ENCODE results near the gene SLC30A2.

- no peak for TF ChIP-seq CTCF (conservative IDR thresholded peaks at IDR 0.05; ENCODE audit: low read depth in 2 of 2)
- TF ChIP-seq EZH2phosphoT487 (IDR thresholded peaks at IDR 0.05; ENCODE audit: unreplicated experiment) = no peak
- TF ChIP-seq POLR2AphosphoS5 (IDR thresholded peaks at IDR 0.05; ENCODE audit: low read depth) = no peak
- no peak for TF ChIP-seq REST (IDR thresholded peaks at IDR 0.05; ENCODE audit: unreplicated experiment)
- TF ChIP-seq EZH2 (IDR thresholded peaks at IDR 0.05; ENCODE audit: low read depth, unreplicated experiment) = no peak
- no peak for TF ChIP-seq NANOG (IDR thresholded peaks at IDR 0.05; ENCODE audit: borderline replicate concordance)
- no peak for TF ChIP-seq JUNB (IDR thresholded peaks at IDR 0.05; ENCODE audit: unreplicated experiment)
- TF ChIP-seq ZNF462 (CRISPR knock-in tag; IDR thresholded peaks at IDR 0.05) = no peak
These were observed 3.8 kb upstream of the SLC30A2 start for GRCh38 chr1:26049531-26050247.
